Muscle of leg (tissue), 11 donors: ENCODE measurements around the gene CACNA2D4. TPM values are rescaled to one million over a fixed set of nuclear protein-coding genes. Genes with fewer than 3 reads are reported as not detected.

Experiments used
- DNase-seq: peaks from one replicate; pipeline ENCODE4 v3.0.0; 2013
- H3K27ac ChIP-seq: one replicate; pipeline ENCODE4 v1.5.1; 2013; ENCODE audit warnings: mild to moderate bottlenecking, low read length, control low read depth
- H3K27me3 ChIP-seq: one replicate; pipeline ENCODE4 v1.6.1; 2013; ENCODE audit warnings: low read length; ENCODE audit not compliant: control insufficient read depth, insufficient read depth
- H3K36me3 ChIP-seq: one replicate; pipeline ENCODE4 v1.6.1; 2013; ENCODE audit warnings: low read length; ENCODE audit not compliant: control insufficient read depth, insufficient read depth
- H3K4me1 ChIP-seq: one replicate; pipeline ENCODE4 v1.6.1; 2013; ENCODE audit warnings: low read length; ENCODE audit not compliant: control insufficient read depth, insufficient read depth
- H3K4me3 ChIP-seq: one replicate; pipeline ENCODE4 v1.5.1; 2013; ENCODE audit warnings: low read length, control low read depth
- H3K9me3 ChIP-seq: replicated peaks from 2 replicates; pipeline ENCODE4 v1.6.1; 2013; ENCODE audit warnings: low read depth, low read length; ENCODE audit not compliant: control insufficient read depth
- WGBS: methylation state at CpG from one replicate; pipeline ENCODE4 v1.1.5; 2013; ENCODE audit warnings: missing lambda C conversion rate; ENCODE audit not compliant: insufficient coverage; 5-methylcytosine and 5-hydroxymethylcytosine counted together
- polyA plus RNA-seq, 8 donors: library from polyadenylated mRNA; unstranded; fragments of 120-200 nt; gene quantifications; one replicate each; pipeline versions ENCODE4 v1.2.1 to v1.2.3, GENCODE V29; 2013; ENCODE audit warnings: inconsistent platforms in 1 of 8, low replicate concordance in 1 of 8; ENCODE audit not compliant: insufficient read length in 8 of 8, insufficient read depth in 1 of 8
- total RNA-seq: library from RNA; stranded (reverse); fragments of 120-200 nt; gene quantifications from one replicate; pipeline ENCODE4 v1.2.4, GENCODE V29; 2013

CACNA2D4 gene
- total and polyA plus RNA-seq, 9 donors = 1.4 to 4.2 (median 2.6) TPM

DNA sequence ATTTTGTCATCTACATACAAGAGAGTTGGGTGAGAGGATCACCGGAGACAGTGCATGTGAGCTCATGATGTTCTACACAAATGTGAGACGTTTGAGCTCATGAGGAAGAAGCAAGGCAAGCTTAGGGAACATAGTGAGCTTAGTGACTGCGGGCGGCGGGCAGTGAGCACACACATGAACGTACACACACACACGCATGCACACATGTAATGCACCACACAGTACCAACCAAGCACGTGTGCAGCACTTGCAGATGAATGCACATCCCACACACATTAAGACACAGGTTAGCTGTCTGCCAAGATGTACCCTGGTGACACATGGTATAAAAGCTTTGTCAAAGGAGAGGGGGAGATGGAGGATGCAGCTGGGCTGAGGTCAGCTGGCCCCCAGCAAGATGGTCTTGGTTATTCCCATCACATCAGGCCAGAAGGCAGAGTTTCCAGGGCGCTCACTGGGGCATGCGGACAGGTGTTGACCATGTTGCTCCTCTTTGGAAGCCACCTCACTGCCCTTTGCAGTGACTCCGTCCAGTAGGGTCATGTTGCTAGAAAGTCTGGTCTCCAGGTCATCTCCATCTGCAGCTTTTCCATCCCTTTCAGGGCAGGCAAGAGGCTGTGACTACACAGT lies 8.7 kb upstream of the CACNA2D4 start:
- Histone ChIP-seq H3K36me3 (no peaks in the 10 kb centered on the region), H3K27me3 (peaks cover 7% of the 10 kb centered on the region), H3K9me3 (no peaks in the 10 kb centered on the region), H3K27ac (no peak overlapping the region), H3K4me3 (no peak overlapping the region), H3K4me1 (peaks cover 39% of the 10 kb centered on the region)
- DNase-seq = no peak
- 83% methylated on average over 3 of the region's 11 CpGs for WGBS

DNA sequence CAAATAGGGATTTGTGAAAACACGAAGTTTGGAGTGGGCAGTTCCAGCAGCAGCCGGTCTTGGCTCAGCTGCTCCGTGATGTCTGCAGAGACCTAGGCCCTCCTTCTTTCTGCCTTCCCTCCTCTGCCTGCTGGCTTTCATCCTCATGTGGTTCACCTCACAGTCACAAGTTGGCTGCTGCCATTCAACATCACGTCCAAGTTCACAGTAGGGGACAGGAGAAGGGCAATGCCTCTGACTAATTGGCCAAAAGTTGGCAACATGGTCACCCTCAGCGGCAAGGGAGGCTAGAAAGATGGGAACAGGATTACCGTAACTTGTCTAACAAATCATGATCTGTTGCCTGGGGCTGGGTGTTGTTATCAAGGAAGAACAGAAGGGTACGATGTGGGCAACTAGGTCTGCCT lies 7.8 kb upstream of the CACNA2D4 start:
- Histone ChIP-seq H3K4me1 (peaks cover 35% of the 10 kb centered on the region), H3K4me3 (no peak overlapping the region), H3K9me3 (no peaks in the 10 kb centered on the region), H3K27ac (no peak overlapping the region), H3K36me3 (no peaks in the 10 kb centered on the region), H3K27me3 (peaks cover 7% of the 10 kb centered on the region)
- 66% methylated on average over 6 of the region's 7 CpGs for WGBS
- no peak for DNase-seq

DNA sequence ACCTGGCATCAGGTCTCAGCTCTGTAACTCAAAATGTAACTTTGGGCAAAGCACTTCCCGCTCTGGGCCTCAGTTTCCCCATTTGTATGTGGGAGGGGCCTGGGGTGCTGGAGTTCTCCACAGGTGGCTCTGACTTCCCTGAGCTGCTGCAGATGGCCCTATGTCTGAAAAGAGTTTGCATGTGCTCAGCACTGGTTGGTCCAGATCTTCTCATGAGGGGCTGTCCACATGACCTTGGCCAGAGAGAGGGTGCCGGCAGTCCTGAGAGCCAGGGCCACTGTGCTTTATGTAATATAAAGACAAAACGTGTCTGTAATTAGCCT lies 7.2 kb upstream of the CACNA2D4 start:
- H3K36me3 ChIP-seq = no peaks in the 10 kb centered on the region
- H3K4me1 ChIP-seq = peaks cover 35% of the 10 kb centered on the region
- no peak for DNase-seq
- WGBS = 86% methylated on average over 1 of the region's 3 CpGs
- H3K9me3 ChIP-seq = no peaks in the 10 kb centered on the region
- H3K27ac ChIP-seq = no peak overlapping the region
- H3K27me3 ChIP-seq = peaks cover 7% of the 10 kb centered on the region
- H3K4me3 ChIP-seq = no peak overlapping the region

DNA sequence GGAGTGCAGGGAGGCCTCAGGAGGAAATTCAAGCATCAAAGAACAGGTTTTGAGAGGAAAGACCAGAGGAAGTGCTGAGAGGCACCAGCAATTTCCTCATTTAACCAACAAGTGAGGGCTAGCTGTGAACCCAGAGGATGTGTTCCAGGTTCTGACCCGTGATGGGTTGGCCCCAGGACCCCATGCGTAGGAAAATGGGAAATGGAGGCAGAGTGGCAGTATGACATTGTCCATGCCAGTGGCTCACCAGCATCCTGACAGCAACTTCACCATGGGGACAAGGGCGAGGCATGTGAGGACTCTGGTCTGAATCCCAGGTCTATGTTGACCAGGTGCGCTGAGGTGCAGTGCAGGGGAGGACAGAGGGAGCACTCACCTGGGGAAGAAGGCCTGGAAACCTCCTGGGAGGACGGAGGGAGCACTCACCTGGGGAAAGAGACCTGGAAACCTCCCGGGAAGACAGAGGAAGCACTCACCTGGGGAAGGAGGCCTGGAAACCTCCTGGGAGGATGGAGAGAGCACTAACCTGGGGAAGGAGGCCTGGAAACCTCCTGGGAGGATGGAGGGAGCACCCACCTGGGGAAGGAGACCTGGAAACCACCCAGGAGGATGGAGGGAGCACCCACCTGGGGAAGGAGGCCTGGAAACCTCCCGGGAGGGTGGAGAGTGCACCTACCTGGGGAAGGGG lies 6.7 kb upstream of the CACNA2D4 start:
- H3K27me3 ChIP-seq = peaks cover 7% of the 10 kb centered on the region
- H3K27ac ChIP-seq = no peak overlapping the region
- H3K4me1 ChIP-seq = peaks cover 35% of the 10 kb centered on the region
- H3K4me3 ChIP-seq = no peak overlapping the region
- no peaks in the 10 kb centered on the region for H3K36me3 ChIP-seq
- 74% methylated on average over 6 of the region's 7 CpGs for WGBS
- no peak for DNase-seq
- no peaks in the 10 kb centered on the region for H3K9me3 ChIP-seq

DNA sequence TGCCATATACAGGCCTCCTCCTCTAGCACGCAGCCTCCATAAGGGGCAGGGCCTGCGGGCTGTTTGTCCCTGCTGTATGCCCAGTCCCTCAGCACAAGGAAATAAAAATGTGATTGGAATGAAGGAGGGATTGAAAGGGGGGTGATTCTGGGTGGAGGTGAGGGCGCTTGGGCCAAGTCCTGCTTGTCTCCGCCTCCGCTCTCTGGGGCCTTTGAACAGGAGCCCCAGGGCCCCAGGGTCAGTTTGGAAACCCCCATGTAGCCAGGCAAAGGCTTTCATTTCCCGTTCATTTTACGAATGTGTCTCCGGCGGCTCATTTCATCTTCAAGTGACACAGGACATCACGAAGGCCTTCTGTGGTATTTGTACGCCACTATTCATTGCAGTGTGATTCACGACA lies 4.5 kb upstream of the CACNA2D4 start:
- 89% methylated on average over 11 of the region's 12 CpGs for WGBS
- H3K4me1 ChIP-seq = peaks cover 46% of the 10 kb centered on the region
- no peak overlapping the region for H3K4me3 ChIP-seq
- peaks cover 2% of the 10 kb centered on the region for H3K27me3 ChIP-seq
- H3K27ac ChIP-seq = no peak overlapping the region
- no peak for DNase-seq
- H3K9me3 ChIP-seq = no peaks in the 10 kb centered on the region
- no peaks in the 10 kb centered on the region for H3K36me3 ChIP-seq

DNA sequence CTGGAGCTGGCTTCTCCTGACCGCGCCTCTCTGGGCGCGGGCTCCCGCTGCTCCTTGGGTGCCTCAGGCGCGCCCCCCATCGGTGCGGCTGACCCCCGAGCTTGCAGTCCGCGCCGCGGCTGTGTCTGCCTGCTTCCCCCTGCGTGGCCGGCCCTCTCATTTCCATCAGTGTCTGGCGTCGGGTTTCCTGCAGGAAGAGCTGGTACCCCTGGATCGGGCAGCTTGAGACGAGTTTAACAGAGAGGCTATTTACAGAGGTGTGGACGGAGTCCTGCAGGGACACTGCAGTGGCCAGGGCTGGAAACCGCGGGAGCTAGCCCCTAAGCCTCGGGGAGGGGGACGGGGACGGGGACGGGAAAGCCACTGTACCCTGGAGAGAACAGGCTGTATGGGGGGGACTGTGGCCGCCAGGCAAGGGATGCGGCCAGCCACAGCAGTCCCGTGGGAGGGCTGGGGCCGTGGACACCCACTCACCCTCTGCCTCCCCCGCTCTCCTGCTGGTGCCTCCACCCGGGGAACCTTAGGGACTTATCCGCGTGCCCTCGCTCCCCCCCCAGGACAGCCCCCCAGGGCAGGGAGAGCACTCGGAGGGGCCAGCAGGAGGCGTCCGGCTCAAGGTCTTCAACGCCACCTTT lies 3.7 kb upstream of the CACNA2D4 start:
- Histone ChIP-seq H3K4me3 (no peak overlapping the region), H3K27me3 (peaks cover 2% of the 10 kb centered on the region), H3K9me3 (no peaks in the 10 kb centered on the region), H3K4me1 (peaks cover 46% of the 10 kb centered on the region), H3K27ac (no peak overlapping the region), H3K36me3 (no peaks in the 10 kb centered on the region)
- 84% methylated on average over 36 of the region's 40 CpGs for WGBS
- no peak for DNase-seq

DNA sequence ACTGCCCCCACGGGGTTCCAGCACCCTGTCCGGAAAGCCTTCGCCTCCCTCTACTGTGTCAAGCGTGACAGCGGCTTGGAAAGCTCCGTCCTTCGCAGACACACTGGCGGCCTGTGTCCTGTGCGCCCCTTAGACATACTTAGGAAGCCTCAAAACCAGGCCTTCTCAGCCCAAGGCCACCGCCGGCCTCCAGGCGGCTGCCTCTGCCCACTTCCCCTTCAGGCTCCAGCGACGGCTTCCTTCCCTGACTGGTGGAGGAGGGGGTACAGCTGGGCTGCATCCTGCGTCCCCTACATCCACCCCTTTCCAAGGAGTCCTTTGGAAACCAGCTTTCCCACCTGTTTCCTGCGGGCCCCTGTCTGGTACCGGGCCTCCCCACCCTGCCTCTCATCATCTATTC lies 2.5 kb upstream of the CACNA2D4 start:
- H3K4me3 ChIP-seq = no peak overlapping the region
- H3K27me3 ChIP-seq = peaks cover 2% of the 10 kb centered on the region
- no peak overlapping the region for H3K27ac ChIP-seq
- no peaks in the 10 kb centered on the region for H3K36me3 ChIP-seq
- H3K4me1 ChIP-seq = peaks cover 50% of the 10 kb centered on the region
- no peaks in the 10 kb centered on the region for H3K9me3 ChIP-seq
- DNase-seq = no peak
- 80% methylated on average over 11 of the region's 17 CpGs for WGBS

DNA sequence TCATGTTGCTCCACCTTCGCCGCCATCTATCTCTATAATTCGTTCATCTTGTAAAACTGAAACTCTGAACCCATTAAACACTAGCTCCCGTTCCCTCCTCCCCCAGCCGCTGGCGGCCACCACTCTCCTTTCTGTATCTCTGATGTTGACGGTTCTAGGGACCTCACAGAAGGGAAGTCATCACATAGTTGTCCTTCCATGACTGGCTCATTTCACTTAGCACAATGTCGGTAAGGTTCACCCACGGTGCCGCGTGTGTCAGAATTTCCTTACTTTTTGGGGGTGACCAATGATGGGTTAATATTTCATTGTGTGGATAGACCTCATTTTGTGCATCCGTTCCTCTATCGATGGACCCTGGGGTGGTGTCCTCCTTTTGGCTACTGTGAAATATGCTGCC lies 2.0 kb upstream of the CACNA2D4 start:
- H3K27ac ChIP-seq = no peak overlapping the region
- no peaks in the 10 kb centered on the region for H3K36me3 ChIP-seq
- no peaks in the 10 kb centered on the region for H3K9me3 ChIP-seq
- no peak overlapping the region for H3K4me3 ChIP-seq
- H3K27me3 ChIP-seq = no peaks in the 10 kb centered on the region
- WGBS = 93% methylated on average over 7 of the region's 13 CpGs
- DNase-seq = no peak
- H3K4me1 ChIP-seq = peaks cover 50% of the 10 kb centered on the region

DNA sequence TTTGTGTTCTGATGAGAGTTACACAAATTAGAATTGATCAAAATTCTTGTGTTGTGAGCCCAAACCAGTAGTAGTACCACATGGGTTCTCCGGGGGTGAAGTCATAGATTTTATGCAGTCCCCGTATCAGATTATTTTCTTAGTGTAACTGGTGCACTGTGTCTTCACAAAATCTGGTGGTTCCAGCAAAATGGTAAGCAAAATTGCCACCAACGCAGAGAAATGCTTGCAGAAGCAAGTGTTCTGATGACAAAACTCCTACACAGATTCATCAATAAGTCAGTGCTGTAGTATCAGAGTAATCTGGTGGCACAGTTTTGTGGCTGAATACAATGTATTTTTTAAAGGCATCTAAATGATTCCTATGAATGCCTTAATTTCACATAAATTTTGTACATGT lies 1.3 kb upstream of the CACNA2D4 start:
- no peak for DNase-seq
- WGBS = 92% methylated on average over 2 of the region's 3 CpGs
- H3K4me1 ChIP-seq = peaks cover 49% of the 10 kb centered on the region

DNA sequence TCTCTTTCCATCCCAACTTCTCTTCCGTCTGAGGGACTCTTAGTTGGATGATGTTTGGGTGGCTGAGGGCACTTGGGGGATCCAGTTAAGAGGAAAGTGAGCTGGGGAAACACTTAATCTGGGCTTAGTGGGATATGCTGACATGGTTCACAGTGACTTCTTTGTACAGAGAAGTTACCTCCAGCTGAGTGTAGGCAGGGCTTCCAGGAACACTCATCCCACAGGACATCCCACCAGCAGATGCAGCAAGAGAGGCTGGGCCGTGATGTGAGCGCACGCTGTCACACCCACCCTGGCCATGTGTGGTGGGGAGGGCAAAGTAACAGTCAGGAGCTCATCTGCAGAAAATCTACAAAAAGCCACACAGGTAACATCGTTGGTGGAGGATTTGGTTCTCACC lies 832 bp upstream of the CACNA2D4 start:
- H3K27ac ChIP-seq = no peak overlapping the region
- WGBS = no CpG with 5 or more reads among the region's 5 CpGs
- no peak overlapping the region for H3K4me3 ChIP-seq

More for the DNA sequence above, 1.3 kb upstream of the CACNA2D4 start:
- H3K9me3 ChIP-seq = no peaks in the 10 kb centered on the region
- no peak overlapping the region for H3K4me3 ChIP-seq
- no peak overlapping the region for H3K27ac ChIP-seq
- no peaks in the 10 kb centered on the region for H3K27me3 ChIP-seq
- H3K36me3 ChIP-seq = no peaks in the 10 kb centered on the region

More for the DNA sequence above, 832 bp upstream of the CACNA2D4 start:
- Histone ChIP-seq H3K4me1 (peaks cover 47% of the 10 kb centered on the region), H3K36me3 (no peaks in the 10 kb centered on the region), H3K9me3 (no peaks in the 10 kb centered on the region), H3K27me3 (no peaks in the 10 kb centered on the region)
- DNase-seq = no peak
